Mucosa of rectum (tissue), 2 donors: ENCODE data around the gene ZAR1L.
A peak's percentile ranks its signal among the peaks of the same experiment; 100 is the strongest.

Experiments
- H3K27ac ChIP-seq, 2 donors: one replicate each; pipeline ENCODE4 v1.7.0; 2013; ENCODE audit warnings: inconsistent platforms in 2 of 2, low read depth in 2 of 2, low read length in 2 of 2
- H3K27me3 ChIP-seq, 2 donors: one replicate each; pipeline ENCODE4 v1.7.0; 2013; ENCODE audit warnings: low read length in 2 of 2; ENCODE audit not compliant: control insufficient read depth in 2 of 2, insufficient read depth in 2 of 2
- H3K36me3 ChIP-seq, 2 donors: one replicate each; pipeline ENCODE4 v1.7.0; 2013; ENCODE audit warnings: low read length in 2 of 2; ENCODE audit not compliant: control insufficient read depth in 2 of 2, insufficient read depth in 2 of 2
- H3K4me1 ChIP-seq, 2 donors: one replicate each; pipeline ENCODE4 v1.7.0; 2013; ENCODE audit warnings: low read length in 2 of 2, mild to moderate bottlenecking in 1 of 2; ENCODE audit not compliant: control insufficient read depth in 2 of 2, insufficient read depth in 2 of 2
- H3K4me3 ChIP-seq, 2 donors: one replicate each; pipeline ENCODE4 v1.7.0; 2013; ENCODE audit warnings: low read length in 2 of 2
- H3K9ac ChIP-seq, 2 donors: one replicate each; pipeline ENCODE4 v1.7.0; 2013; ENCODE audit warnings: low read length in 2 of 2, low read depth in 1 of 2, mild to moderate bottlenecking in 1 of 2
- H3K9me3 ChIP-seq, 2 donors: one replicate each; pipeline ENCODE4 v1.7.0; 2013; ENCODE audit warnings: low read length in 2 of 2; ENCODE audit not compliant: control insufficient read depth in 2 of 2
- donor health status: healthy.
- donor health status: Normal muscosa, but diverticular disease.

Gene ZAR1L

GRCh38 chr13:32320528-32320927, 5.4 kb upstream of the ZAR1L start:
- H3K36me3 ChIP-seq = no peaks in the 10 kb centered on the region
- no peaks in the 10 kb centered on the region for H3K27me3 ChIP-seq
- no peaks in the 10 kb centered on the region for H3K9me3 ChIP-seq
- no peak overlapping the region for H3K9ac ChIP-seq
- H3K27ac ChIP-seq = no peak overlapping the region
- no peaks in the 10 kb centered on the region for H3K4me1 ChIP-seq
- H3K4me3 ChIP-seq = no peak overlapping the region

- H3K9me3 ChIP-seq = no peaks in the 10 kb centered on the region
- H3K4me3 ChIP-seq = no peak overlapping the region
- no peaks in the 10 kb centered on the region for H3K36me3 ChIP-seq
- H3K27ac ChIP-seq = no peak overlapping the region
- H3K4me1 ChIP-seq = peaks cover 0 to 2% of the 10 kb centered on the region in 2 donors
- no peaks in the 10 kb centered on the region for H3K27me3 ChIP-seq
- no peak overlapping the region for H3K9ac ChIP-seq
These were observed 2.7 kb upstream of the ZAR1L start for GRCh38 chr13:32317716-32318465.

DNA sequence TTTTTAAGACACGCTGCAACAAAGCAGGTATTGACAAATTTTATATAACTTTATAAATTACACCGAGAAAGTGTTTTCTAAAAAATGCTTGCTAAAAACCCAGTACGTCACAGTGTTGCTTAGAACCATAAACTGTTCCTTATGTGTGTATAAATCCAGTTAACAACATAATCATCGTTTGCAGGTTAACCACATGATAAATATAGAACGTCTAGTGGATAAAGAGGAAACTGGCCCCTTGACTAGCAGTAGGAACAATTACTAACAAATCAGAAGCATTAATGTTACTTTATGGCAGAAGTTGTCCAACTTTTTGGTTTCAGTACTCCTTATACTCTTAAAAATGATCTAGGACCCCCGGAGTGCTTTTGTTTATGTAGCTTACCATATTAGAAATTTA, 1.3 kb upstream of the ZAR1L start:
- Histone ChIP-seq H3K9me3 (no peaks in the 10 kb centered on the region), H3K4me1 (peaks cover 0 to 2% of the 10 kb centered on the region in 2 donors), H3K27me3 (no peaks in the 10 kb centered on the region), H3K4me3 (peak overlapping the region; percentile 81 to 96), H3K27ac (peak overlapping the region in 1 of 2 donors; percentile 92), H3K9ac (peak overlapping the region in 1 of 2 donors; percentile 97), H3K36me3 (no peaks in the 10 kb centered on the region)

GRCh38 chr13:32316028-32316339, 821 bp upstream of the ZAR1L start:
- Histone ChIP-seq H3K4me3 (peak overlapping the region; percentile 81 to 96), H3K4me1 (peaks cover 0 to 2% of the 10 kb centered on the region in 2 donors), H3K9ac (peak overlapping the region; percentile 93 to 97), H3K9me3 (no peaks in the 10 kb centered on the region), H3K27ac (peak overlapping the region; percentile 92 to 97), H3K36me3 (no peaks in the 10 kb centered on the region), H3K27me3 (no peaks in the 10 kb centered on the region)

- Histone ChIP-seq H3K4me1 (peaks cover 2 to 3% of the 10 kb centered on the region in 2 donors), H3K27me3 (no peaks in the 10 kb centered on the region), H3K9ac (peak overlapping the region; percentile 93 to 97), H3K27ac (peak overlapping the region; percentile 92 to 97), H3K4me3 (peak overlapping the region; percentile 81 to 96), H3K36me3 (no peaks in the 10 kb centered on the region), H3K9me3 (no peaks in the 10 kb centered on the region)
These were observed 609 bp downstream of the ZAR1L start for GRCh38 chr13:32314271-32315237.

GRCh38 chr13:32311188-32311897, 3.8 kb downstream of the ZAR1L start:
- Histone ChIP-seq H3K27ac (no peak overlapping the region), H3K9me3 (no peaks in the 10 kb centered on the region), H3K27me3 (no peaks in the 10 kb centered on the region), H3K36me3 (no peaks in the 10 kb centered on the region), H3K4me1 (peaks cover 2 to 3% of the 10 kb centered on the region in 2 donors), H3K4me3 (no peak overlapping the region), H3K9ac (peak overlapping the region in 1 of 2 donors; percentile 17)

DNA sequence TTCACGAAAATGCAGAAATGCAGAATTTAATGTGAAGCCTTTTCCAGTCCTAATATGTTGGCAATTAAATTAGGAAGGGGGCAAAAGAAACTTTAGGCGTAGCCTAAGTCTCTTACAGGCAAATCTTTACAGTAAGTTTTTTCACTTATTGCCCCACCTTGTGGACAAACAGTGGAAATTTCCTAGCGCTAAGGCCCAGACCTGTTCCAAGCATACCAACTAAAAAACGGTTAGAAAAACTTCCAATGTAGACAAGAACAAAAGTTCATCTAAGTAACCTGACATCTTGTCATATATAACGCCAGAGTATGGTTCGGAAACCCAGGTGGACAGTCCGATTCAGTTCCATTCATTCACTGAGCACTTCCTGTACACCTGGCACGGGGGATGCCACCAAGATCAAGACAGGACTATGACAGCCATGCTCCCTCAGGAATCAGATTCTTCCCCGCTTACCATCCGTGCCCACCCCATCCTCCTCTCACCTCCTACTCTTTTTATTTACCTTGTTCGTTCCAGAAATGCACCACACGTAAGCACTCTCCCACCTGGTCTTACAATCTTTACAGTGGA, 4.9 kb downstream of the ZAR1L start:
- Histone ChIP-seq H3K27me3 (no peaks in the 10 kb centered on the region), H3K4me3 (peak overlapping the region; percentile 42 to 57), H3K9me3 (no peaks in the 10 kb centered on the region), H3K36me3 (no peaks in the 10 kb centered on the region), H3K9ac (peak overlapping the region in 1 of 2 donors; percentile 41), H3K27ac (no peak overlapping the region), H3K4me1 (peaks cover 2 to 3% of the 10 kb centered on the region in 2 donors)

GRCh38 chr13:32309312-32310133, 5.6 kb downstream of the ZAR1L start:
- H3K4me3 ChIP-seq = peak overlapping the region; percentile 42 to 57
- H3K4me1 ChIP-seq = peaks cover 0 to 3% of the 10 kb centered on the region in 2 donors
- no peak overlapping the region for H3K27ac ChIP-seq
- H3K27me3 ChIP-seq = no peaks in the 10 kb centered on the region
- no peaks in the 10 kb centered on the region for H3K36me3 ChIP-seq
- peak overlapping the region in 1 of 2 donors; percentile 41 for H3K9ac ChIP-seq
- H3K9me3 ChIP-seq = no peaks in the 10 kb centered on the region

DNA sequence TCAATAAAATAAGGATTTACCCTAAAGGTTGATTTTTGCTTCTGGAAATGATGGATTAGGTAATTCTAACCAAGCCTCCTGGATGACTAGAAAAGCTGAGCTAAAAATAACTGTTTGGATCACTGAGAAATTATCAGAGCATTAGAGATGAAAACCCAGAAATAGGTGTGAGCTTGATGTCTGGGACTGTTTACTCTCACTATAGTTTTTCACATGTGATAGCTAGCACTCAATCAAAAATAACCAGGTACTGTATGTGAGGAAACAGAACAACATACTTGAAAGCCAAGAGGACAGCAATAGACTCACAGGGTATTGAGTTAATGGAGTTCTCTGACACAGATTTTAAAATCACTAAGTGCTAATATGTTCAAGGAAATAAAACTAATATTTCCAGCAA, 9.5 kb downstream of the ZAR1L start:
- Histone ChIP-seq H3K4me1 (peaks cover 0 to 3% of the 10 kb centered on the region in 2 donors), H3K9me3 (no peaks in the 10 kb centered on the region), H3K4me3 (no peak overlapping the region), H3K9ac (no peak overlapping the region), H3K36me3 (no peaks in the 10 kb centered on the region), H3K27ac (no peak overlapping the region), H3K27me3 (no peaks in the 10 kb centered on the region)
